ENCODE data around the gene ARHGAP28.

ARHGAP28 gene, protein sequence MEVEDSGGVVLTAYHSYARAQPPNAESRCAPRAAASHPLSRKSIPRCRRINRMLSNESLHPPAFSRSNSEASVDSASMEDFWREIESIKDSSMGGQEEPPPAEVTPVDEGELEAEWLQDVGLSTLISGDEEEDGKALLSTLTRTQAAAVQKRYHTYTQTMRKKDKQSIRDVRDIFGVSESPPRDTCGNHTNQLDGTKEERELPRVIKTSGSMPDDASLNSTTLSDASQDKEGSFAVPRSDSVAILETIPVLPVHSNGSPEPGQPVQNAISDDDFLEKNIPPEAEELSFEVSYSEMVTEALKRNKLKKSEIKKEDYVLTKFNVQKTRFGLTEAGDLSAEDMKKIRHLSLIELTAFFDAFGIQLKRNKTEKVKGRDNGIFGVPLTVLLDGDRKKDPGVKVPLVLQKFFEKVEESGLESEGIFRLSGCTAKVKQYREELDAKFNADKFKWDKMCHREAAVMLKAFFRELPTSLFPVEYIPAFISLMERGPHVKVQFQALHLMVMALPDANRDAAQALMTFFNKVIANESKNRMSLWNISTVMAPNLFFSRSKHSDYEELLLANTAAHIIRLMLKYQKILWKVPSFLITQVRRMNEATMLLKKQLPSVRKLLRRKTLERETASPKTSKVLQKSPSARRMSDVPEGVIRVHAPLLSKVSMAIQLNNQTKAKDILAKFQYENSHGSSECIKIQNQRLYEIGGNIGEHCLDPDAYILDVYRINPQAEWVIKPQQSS

DNA sequence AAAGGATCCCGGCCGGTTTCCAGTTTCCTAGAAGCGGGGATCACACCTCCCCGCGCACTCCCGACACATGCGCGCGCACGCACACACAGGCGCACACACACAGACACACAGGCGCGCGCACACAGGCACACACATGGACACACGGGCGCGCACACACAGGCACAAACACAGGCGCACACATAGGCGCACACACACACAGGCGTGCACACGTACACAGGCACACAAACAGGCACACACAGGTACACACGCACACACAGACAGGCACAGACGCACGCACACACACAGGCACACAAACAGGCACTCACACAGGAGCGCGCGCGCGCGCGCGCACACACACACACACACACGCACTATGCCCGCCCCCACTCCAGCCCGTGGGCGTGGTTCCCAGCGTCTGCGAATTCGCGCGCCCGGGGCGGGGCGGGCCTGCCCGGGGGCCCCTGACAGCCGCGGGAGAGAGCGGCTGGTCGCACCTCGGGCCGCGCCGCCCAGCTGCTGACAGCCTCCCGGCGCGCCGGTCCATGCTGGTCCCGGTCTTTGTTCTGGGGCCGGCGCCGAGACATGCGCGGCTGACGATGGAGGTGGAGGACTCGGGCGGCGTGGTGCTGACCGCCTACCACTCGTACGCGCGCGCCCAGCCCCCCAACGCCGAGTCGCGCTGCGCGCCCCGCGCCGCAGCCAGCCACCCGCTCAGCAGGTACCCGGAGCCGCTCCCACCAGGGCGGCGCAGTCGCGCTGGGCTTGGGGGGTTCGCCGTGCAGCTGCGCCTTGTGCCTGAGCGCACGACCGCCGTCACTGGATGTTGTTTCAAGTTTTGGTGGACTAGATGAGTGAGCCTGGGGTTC is at the start of gene ARHGAP28:
Gene ARHGAP28, plus strand, starts transcription at position 470 of the 845 bp plus-strand sequence. Its CDS starts 106 bp downstream, at position 576.
- peak; percentile 94 for DNase-seq

DNA sequence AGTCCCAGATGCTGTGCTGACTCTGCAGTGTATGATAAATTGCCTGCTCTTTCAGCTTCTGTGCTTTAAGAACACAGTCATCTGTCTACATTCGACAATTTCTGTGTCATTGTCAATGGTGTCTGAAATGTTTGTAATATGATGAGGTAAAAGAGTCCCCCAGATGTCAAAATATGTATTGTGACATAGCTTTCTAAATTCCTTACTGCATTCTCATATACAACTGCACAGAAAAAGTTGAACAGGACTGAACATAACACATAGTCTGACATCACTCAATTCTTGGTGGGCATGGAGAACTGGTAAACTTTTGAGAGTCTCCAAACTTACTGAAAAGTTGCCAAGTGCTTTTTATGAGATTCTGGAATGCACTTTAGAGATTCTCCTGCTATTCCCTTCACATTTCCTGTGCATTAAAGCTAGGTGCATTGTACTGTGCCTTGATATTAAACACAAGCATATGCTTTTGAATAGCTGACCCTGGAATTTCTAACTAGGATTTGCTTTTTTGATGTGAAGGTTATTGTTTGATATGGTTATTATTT is 48.1 kb upstream of the ARHGAP28 start:
- DNase-seq = no peak

DNA sequence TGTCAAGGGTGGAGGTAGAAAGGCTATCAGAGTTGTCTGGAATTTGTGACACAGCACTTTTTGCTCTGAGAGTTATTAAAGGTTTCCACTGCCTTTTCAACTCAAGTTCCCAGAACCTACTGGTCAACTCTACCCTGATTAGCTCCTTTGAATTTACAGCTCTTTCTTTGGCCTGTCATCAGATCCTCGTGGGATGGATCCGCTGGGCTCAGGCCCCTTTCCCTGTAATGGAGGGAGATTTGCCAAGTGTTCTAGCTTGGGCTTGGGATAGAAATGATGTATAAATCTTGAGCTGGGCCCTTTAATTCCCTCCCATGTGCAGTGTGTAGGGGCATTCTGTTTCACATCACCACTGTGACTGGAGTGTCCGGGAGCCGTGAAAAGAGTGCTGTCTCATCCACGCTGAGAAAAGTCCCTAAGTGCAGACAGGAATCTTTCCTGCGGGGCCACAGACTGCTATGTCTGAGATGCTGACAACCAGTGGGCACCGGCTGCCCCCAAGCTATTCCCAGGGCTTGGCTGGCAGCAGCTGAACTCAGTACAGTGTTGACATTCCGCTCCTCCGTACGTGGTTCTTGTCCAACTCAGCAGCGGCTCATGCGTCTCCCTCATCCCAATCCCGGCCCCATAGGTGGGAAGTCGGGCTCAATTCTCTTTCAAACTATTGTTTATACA is 46.9 kb upstream of the ARHGAP28 start:
- no peak for DNase-seq

DNA sequence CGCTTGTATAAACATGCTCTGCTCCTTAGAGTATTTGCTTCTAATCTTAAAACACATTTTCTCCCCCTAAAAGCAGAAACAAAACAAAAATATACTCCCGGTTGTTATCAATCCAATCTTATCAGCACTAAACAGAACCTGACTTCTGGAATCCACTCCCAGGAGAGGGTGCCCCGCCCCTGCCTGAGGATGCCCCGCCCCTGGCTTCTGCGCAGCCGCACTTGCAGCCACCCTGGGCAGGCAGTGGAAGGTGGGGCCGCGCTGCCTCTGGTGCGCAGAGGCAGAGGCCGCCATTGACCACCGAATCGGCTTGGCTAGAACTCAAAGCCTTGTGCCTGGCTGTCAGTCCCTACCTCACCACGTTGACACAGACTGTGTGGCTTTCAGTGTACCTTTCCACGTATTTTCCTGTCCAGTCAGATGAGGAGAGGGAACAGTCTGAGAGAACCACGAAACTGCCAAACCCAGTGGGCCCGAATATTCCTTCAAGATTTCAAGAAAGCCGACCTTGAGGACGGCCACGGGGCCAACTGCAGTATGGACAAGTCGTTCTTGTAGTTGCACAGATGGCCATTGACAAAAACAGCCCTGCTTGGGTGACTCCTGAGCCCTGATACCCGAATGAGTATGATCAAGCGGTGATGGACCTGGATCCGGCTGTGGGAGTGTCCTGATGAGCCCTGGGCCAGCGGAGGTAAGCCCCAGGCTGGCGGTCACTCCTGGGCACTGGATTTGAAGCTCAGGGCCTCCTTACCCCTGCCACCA is 46.2 kb upstream of the ARHGAP28 start:
- no peak for DNase-seq

DNA sequence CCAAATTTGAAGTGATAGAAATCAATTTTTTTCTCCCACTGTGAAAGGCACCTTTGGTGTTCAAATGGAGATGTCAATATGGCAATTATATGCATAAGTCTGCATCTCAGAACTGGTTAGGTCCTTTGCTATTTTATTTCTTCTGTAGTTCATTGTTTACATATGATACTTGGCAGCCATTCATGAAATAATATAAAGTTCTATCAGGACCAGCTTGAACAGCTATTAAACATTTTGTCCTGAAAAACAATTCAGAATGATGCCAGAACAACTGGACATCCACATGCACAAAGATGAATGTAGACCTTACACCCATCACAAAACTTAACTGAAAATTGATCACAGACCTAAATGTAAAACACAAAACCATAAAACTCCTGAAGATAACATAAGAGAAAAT is 41.8 kb upstream of the ARHGAP28 start:
- DNase-seq = no peak

DNA sequence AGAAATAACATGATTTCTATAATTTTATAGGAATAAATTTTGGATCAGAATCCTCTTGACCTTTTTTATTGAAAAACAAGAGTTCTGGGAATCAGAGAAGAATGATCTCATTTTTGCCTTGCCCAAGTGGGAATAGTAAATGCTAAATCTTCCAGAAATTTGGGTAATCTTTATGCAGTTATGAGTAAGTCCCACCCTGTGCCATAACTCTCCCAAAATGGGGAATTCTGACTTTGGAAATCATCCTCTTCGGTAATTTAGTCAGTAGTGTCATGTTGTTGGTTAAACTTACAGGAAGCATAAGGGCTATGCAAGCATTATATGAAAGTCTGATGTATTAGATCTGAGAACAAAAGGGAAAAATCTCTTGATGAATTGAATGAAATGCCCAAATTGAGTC is 20.6 kb upstream of the ARHGAP28 start:
- DNase-seq = no peak

DNA sequence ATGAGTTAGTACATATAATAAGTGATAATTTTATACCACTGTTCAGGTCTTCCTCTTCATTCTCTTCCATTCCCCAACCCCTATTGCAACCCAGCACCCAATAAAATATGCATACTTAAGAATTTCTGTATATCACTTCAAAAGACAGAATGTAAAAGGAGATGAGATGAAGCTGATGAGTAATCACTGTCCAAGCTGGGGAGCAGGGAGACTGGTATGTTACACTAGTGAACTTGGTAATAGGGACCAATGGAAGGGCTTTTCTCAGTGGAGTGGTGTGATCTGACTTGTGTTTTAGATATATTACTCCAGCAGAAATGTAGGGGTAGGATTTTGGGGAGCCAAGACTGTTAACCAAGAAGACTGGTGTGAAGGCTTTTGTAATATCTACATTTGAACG is 18.0 kb upstream of the ARHGAP28 start:
- no peak for DNase-seq

DNA sequence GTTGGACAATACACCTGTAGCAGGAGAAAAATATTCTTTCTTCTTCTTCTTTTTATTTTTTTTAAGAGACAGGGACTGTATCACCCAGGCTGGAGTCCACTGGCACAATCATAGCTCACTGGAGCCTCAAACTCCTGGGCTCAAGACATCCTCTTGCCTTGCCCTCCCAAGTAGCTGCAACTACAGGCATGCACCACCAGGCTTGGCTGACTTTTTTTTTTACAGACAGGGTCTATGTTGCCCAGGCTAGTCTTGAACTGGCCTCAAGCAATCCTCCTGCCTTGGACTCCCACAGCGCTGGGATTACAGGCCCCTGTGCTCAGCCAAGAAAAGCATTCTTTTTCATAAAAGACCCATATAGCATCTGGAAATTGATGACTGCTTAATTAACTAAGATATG is 17.1 kb upstream of the ARHGAP28 start:
- peak; percentile 8 for DNase-seq

DNA sequence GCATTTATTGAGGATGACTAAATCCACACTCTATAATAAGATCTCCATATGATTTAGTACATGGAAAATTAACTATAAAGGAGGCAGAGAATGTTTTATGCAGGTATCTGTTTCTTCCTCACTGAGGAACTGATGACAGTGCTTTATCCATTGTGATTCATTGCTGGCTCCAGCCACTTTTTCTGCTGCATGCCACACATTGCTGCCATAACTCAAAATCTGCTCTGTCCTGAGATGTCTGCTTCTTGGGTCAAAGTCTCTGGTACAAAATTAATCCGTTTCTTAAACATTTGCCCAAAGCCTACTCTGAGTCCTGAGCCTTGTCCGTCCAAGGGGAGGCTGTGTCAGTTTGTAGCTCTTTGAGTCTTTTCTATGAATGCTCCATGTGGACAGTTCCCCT is 15.5 kb upstream of the ARHGAP28 start:
- no peak for DNase-seq

DNA sequence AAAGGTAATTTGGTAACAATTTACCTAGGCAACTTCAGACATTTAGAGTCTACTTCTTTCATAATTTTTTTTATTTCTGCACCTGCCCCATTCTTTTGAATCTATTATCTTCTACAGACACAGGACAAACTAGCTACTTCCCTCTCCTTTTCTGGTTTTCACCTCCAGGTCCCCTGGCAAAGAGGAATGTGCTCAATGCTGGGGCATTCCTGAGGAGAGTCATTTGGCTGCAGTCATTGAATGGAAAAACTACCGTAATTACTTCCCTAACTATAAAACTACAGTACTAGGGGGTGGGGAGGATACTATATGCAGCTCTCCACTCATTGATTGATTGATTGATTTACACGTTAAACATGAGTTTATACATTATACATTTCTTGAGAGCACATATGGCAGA is 11.2 kb upstream of the ARHGAP28 start:
- no peak for DNase-seq

DNA sequence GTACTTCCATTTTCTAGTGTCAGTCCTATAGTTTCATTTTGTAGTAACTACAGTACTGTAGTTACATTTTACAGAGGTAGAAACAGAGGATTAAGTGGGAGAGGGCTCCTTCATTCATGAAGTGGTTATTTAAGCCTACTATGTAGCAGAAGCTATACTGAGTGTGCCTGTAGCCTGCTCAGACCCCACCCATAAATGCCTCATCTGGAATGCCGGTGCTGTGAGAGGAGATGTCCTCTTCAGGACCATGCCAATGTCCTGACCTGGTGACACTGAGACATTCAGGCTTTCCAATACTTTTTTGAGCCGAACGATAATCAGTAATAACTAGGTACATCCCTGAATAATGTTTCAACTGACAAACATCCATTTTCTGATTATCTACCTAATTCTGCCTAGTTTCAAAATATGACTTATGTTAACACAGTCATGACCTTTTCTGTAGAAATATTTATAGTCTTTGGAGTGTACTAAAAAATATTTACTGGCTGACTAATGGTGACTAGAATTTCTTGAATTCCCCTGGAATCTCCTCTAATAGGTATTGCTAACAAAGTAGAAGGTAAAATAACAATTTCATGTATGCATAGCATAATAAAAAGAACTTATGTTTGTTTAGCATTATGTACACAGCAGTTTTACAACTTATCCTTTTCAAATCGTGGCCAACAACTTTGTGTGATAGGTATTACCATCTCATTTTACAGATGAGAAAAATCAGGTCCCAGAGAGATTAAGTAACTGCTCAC is 10.2 kb upstream of the ARHGAP28 start:
- no peak for DNase-seq

DNA sequence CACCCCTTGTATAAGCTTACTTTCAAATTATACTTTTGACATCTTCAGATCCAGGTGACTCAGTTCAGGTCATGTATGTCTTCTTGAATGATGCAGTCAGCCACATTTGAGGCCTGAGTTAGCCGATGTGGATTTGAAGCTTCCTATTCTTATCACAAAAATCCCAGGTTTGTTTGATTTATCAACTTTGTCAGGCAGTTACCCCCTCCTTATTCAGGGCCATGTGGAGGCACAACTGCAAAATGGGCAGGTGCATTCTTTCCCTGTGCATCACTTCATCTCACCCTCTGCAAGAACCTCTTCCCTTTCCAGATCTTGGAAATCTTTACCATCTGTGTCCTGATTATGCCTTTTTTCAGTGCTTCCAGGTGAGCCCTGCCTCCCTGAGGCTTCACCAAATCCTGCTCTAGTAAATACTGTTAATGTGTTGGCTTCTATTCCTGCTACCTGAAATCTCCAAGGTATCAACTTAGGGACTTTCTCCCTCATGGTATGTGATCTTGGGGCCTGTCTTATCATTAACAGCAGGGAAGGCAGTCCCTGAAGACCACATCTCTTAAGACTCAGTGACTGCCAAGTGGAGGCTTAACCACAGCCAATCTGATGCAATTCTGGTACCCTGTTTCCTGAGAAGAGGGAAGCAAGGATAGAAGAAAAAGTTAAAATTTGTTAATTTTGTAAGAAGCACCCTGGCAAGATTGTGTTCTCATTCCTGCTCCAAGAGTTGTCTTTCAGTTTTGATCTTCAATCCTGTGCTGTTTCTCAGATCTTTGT is 9.4 kb upstream of the ARHGAP28 start:
- no peak for DNase-seq

DNA sequence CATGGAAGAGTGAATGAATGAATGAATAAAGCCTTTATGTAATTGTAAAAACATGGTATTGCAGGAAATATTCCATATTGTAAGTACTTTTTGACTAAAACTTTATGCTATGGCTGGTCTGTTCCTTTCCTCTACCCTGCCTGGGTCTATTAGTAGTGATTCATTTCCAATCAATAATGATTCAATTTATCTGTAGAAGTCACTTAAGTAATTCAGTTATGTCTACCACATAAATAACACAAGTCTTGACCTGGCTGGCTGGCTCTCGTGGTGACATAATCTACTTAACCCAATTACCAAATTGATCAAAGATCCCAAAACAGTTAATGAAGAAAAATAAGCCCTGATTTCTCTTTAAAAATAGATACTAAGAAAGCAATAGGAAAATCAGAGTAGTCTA is 7.8 kb upstream of the ARHGAP28 start:
- peak; percentile 40 for DNase-seq

DNA sequence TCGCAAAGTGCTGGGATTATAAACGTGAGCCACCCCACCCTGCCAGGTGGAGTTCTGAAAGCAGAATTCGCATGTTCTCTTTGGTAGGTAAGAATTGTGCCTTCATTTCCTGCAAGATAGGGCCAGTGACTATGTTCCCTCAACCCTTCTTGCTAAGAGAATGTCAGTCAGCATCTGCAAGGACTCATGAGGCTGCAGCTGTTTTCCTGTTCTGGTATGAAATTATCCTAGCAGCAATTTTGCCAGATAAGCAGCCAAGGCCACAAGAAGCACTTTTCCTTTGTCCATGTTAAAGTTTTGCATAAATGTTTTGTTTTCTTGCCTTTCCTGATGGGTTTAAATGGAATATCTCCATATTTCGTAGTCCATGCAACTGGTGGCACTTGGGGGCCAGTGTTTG is 6.8 kb upstream of the ARHGAP28 start:
- no peak for DNase-seq

DNA sequence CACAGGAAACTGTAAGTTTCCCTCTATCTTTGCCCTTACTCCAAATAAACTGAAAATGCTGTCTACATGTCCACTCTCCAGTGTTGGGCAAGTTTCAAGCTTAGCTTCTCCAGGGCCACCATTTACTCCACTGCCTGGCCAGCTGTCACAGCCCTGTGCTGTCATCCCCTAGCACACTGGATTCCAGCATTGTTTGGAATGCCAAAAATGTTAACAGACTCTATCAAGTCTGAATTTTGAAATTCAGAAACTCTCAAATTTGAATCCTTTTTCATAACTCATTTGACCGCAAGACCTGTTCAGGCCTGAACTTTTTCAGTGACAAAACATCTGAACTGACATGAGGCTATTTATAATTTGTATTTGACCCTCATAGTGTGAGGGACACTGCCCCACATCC is 5.2 kb upstream of the ARHGAP28 start:
- DNase-seq = no peak

DNA sequence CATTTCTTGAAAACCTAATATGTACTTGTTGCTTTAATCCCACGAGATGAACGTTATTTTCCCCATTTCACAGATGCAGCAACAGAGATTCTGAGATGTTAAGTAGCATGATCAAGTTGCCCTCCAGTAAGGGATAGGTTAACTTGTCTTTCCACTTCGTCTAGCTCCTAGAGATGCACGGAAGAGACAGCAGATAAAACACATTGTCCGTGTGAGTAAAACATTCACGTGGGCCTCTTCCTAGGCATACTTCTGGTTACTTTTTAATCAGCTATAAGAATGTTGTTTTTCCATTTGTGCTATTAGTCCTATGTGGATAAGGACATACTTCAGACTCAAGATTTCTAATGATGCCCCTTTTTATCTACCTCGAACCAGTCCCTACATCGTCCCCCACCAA is 1.2 kb upstream of the ARHGAP28 start:
- peak; percentile 13 for DNase-seq

DNA sequence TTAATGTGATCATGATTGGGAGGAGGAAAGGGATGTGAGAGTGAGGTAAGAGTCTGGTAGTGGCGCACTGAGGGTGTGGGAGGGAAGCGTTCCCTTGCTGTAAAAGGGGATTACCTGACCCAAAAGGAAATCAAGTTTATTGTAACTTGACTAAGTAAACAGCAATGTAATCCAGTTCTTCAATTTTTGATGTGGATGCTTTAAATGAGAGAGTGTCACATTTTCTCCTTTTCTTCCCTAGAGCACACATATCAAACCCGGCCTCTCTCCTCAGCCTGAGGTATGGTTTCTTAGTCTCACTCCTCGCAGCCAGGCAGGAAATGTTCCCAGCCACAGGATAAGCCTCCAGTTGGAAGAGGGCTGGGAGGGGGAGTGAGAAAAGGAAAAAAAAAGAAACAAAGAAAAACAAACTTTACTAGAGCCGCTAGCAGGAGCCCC is 688 bp upstream of the ARHGAP28 start:
- peak; percentile 60 for DNase-seq

DNA sequence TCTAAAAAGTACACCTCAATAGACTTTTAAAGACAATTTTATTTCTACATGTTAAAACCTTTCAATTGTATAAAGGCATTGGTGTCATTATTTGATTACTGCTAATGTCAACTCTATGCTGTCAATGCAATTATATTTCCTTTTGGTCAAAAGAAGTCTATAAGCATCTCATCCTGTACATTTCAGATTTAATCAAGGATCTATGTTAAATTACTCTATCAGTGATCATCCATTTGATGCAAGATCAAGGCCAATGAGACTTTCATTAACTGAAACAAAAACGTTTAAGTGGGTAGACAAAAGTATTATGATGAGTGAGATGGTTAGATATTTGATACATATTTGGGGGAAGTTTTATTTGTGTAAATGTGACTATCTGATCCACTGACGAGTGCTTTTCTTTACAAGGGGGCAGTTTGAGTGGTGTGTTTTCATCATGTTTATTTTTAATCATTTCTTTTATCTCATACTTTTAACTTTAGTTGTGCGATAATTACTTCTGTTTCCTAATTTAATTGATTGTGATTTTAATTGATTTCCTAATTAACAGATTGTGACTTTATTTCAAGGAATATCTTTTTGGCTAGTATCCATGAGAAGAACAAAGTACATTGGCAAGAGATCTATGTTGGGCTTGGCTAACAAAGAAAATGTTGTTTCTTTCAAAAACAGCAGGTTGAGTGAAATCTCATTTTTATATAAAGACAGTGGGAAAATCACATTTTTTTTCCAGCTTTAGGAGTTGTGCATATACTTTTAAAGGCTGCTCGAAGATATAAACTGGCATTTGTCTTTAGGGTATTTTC is 1.1 kb downstream of the ARHGAP28 start:
- DNase-seq = no peak

DNA sequence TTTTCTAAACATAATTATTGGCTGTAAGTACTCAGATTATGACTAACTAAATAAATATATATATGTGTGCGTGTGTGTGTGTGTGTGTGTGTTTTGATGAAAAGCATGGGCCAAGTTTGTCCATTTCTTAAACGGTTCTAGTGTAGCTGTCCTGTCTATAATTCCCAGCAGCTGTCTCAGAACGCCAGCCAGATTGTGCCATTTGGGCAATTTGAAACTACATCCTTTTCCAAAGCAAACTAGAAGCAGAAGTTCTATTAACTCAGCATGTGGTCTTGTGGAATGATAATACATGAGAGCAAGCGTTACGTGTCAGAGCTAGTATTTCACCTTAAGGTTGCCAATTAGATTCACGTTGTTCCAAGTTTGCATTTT is 1.7 kb downstream of the ARHGAP28 start:
- peak; percentile 46 for DNase-seq

Measured in NCI-H82 (cell line).